Ovary (tissue), 9 donors: ENCODE measurements around the gene LAMC3. TPM values are rescaled to one million over a fixed set of nuclear protein-coding genes. Genes with fewer than 3 reads are reported as not detected.
A peak's percentile ranks its signal among the peaks of the same experiment; 100 is the strongest.

Experiments used
- DNase-seq, 5 donors: peaks; one replicate each; pipeline ENCODE4 v3.0.0-alpha.2; 2019 to 2020
- H3K27ac ChIP-seq, 2 donors: fragments of 200-600 bp; one replicate each; pipeline versions ENCODE4 v1.5.1 to v1.8.0; 2019 to 2022
- H3K27me3 ChIP-seq: fragments of 200-600 bp; one replicate; pipeline ENCODE4 v1.8.0; 2022
- H3K36me3 ChIP-seq: fragments of 200-600 bp; sonication (generic); one replicate; pipeline ENCODE4 v1.5.1; 2019
- H3K4me1 ChIP-seq: one replicate; pipeline ENCODE4 v1.8.1; 2013; ENCODE audit warnings: mild to moderate bottlenecking, moderate library complexity; ENCODE audit not compliant: insufficient read depth
- H3K4me3 ChIP-seq: fragments of 200-600 bp; sonication (generic); one replicate; pipeline ENCODE4 v1.5.1; 2017
- H3K9me3 ChIP-seq, 2 donors: fragments of 200-600 bp in 1 of 2; sonication (generic) in 1 of 2; one replicate each; pipeline versions ENCODE4 v1.5.1 to v1.8.1; 2013 to 2019; ENCODE audit warnings: mild to moderate bottlenecking in 1 of 2, moderate library complexity in 1 of 2
- CTCF ChIP-seq, 3 donors: fragments of 450-650 bp in 2 of 3; fragments of 200-600 bp in 1 of 3; IDR thresholded peaks; one replicate each; pipeline versions ENCODE4 v1.5.1 to v1.8.0; 2016 to 2022; ENCODE audit warnings: antibody characterized with exemption in 3 of 3, mild to moderate bottlenecking in 1 of 3
- EP300 ChIP-seq: sonication (generic); formaldehyde crosslinking; IDR thresholded peaks from one replicate; pipeline ENCODE4 v1.6.1; 2017; ENCODE audit warnings: antibody characterized with exemption
- POLR2A ChIP-seq: fragments of 450-650 bp; IDR thresholded peaks from one replicate; pipeline ENCODE4 v1.6.1; 2017; ENCODE audit warnings: antibody characterized with exemption, mild to moderate bottlenecking, moderate library complexity
- WGBS, 3 donors: extraction: QIAGEN DNeasy Blood & Tissue Kit in 1 of 3; methylation state at CpG; one replicate each; pipeline versions ENCODE4 v1.1.5 to v1.1.7; 2013 to 2017; 5-methylcytosine and 5-hydroxymethylcytosine counted together
- intact Hi-C, 4 donors: fragments of 100-400 bp; cut with DNase I; formaldehyde crosslinking; loops; one replicate each; pipeline versions ENCODE4 v1.11.0 to v1.15.1; 2022 to 2023
- polyA plus RNA-seq, 2 donors: library from polyadenylated mRNA; stranded (reverse); fragments of 200-250 nt in 1 of 2; fragments of 350-450 nt in 1 of 2; fragmentation: Illumina TruSeq in 1 of 2; extraction: RNeasy Lipid Tissue Mini Kit (QIAGEN cat#74804) in 1 of 2; gene quantifications; one replicate each; pipeline ENCODE4 v1.2.3, GENCODE V29; 2013 to 2014
- total RNA-seq, 7 donors: library from RNA; depleted of rRNA in 2 of 7; stranded (reverse); fragments of >200 nt in 2 of 7; fragmentation: NEBNext Ultra II Directional in 3 of 7; extraction: Animal tissue kit (Norgen Biotek cat#: 25700) in 3 of 7; gene quantifications; one replicate each; pipeline versions ENCODE4 v1.1.0 to v1.2.4, GENCODE V29; 2016 to 2023
- donor health status: DM: no; HTN: no; CAD: no; lungs with moderate emphysema.
- donor health status: DM: no; HTN: no; CAD: no.
- donor health status: Bipolar disorder and iron deficiency.
- donor health status: DM: yes; HTN: yes; CAD: no.
- donor health status: DM: no; HTN: no; CAD: no.
- donor health status: DM: yes; HTN: yes; CAD: no.

The LAMC3 gene
- total and polyA plus RNA-seq, 9 donors: 0.48 to 5.7 (median 1.8) TPM

GRCh38 chr9:131116281-131117120, 107.5 kb downstream of the LAMC3 start:
- DNase-seq: peak in 1 of 5 donors; percentile 10
- Histone ChIP-seq H3K4me1 (no peaks in the 10 kb centered on the region), H3K9me3 (no peaks in the 10 kb centered on the region), H3K36me3 (no peaks in the 10 kb centered on the region), H3K4me3 (no peak overlapping the region), H3K27me3 (no peaks in the 10 kb centered on the region), H3K27ac (no peak overlapping the region)
- 83 to 89% (median 84%) methylated on average over 22 of the region's 22 CpGs for WGBS, 3 donors
- TF ChIP-seq CTCF (IDR thresholded peaks at IDR 0.05) (no peak), POLR2A (no peak), EP300 (no peak)
- intact Hi-C loops: no loop called here

DNA sequence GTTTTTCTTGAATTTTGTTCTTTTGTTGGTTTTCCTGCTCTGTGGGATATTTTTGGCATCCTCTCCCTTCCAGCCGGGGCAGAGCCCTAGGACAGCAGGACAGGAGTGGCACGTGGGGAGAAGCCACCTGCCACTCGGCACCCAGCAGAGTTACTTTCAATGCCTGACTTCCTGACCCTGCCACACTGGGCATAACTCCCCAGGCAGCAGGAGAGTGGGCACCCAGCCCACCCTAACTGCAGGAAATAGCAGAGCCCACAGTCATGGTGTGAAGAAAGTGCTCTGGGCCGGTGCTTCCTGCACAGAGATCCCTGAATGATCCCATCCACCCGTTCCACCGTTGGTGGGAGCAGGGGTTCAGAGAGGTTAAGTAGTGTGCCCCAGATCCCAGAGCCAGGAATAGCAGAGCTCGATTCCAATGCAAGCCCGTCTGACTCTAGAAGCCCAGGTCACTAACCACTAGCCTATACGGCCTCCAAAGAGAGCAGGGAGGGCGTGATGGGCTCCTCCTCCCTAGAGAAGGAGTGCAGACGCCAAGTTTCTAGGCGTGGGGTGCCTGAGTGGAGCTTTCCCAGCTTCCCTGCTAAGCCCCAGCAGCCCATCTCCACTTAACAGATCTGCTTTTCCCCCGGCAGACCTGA, 108.3 kb downstream of the LAMC3 start:
- Histone ChIP-seq H3K4me1 (no peaks in the 10 kb centered on the region), H3K4me3 (no peak overlapping the region), H3K9me3 (no peaks in the 10 kb centered on the region), H3K36me3 (no peaks in the 10 kb centered on the region), H3K27me3 (no peaks in the 10 kb centered on the region), H3K27ac (no peak overlapping the region)
- DNase-seq: no peak
- intact Hi-C loops: no loop called here
- 46 to 60% (median 57%) methylated on average over 9 to 13 of the region's 13 CpGs for WGBS, 3 donors
- TF ChIP-seq POLR2A: no peak
- no peak for TF ChIP-seq CTCF (IDR thresholded peaks at IDR 0.05)
- no peak for TF ChIP-seq EP300

DNA sequence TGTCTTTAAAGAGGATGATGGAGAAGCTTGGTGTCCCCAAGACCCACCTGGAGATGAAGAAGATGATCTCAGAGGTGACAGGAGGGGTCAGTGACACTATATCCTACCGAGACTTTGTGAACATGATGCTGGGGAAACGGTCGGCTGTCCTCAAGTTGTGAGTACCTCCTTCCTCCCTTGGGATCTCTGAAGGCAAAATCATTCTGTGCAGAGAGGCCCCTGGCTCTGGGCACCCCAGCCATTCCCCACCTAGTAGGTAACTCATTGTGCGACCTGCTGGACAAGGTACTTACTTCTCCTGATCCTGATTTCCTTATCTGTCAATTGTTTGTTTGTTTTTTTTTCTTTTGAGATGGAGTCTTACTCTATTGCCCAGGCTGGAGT, 108.8 kb downstream of the LAMC3 start:
- Histone ChIP-seq H3K4me1 (no peaks in the 10 kb centered on the region), H3K27ac (no peak overlapping the region), H3K9me3 (no peaks in the 10 kb centered on the region), H3K36me3 (no peaks in the 10 kb centered on the region), H3K27me3 (no peaks in the 10 kb centered on the region), H3K4me3 (no peak overlapping the region)
- intact Hi-C loops: no loop called here
- 77 to 89% (median 78%) methylated on average over 4 of the region's 4 CpGs for WGBS, 3 donors
- TF ChIP-seq POLR2A: no peak
- TF ChIP-seq EP300: no peak
- DNase-seq: no peak

- Histone ChIP-seq H3K4me1 (peaks cover 2% of the 10 kb centered on the region), H3K27ac (no peak overlapping the region), H3K27me3 (no peaks in the 10 kb centered on the region), H3K4me3 (no peak overlapping the region), H3K9me3 (no peaks in the 10 kb centered on the region), H3K36me3 (no peaks in the 10 kb centered on the region)
- no peak for TF ChIP-seq EP300
- DNase-seq: no peak
- intact Hi-C loops: no loop called here
- 73 to 88% (median 79%) methylated on average over 8 of the region's 8 CpGs for WGBS, 3 donors
These were observed 110.6 kb downstream of the LAMC3 start for GRCh38 chr9:131119600-131119999.

- Histone ChIP-seq H3K4me1 (peaks cover 3% of the 10 kb centered on the region), H3K9me3 (no peaks in the 10 kb centered on the region), H3K27ac (no peak overlapping the region), H3K27me3 (no peaks in the 10 kb centered on the region), H3K36me3 (no peaks in the 10 kb centered on the region), H3K4me3 (no peak overlapping the region)
- WGBS, 3 donors: 81 to 83% (median 83%) methylated on average over 6 to 7 of the region's 7 CpGs
- TF ChIP-seq EP300 (no peak), CTCF (IDR thresholded peaks at IDR 0.05) (no peak), POLR2A (no peak)
- DNase-seq: no peak
- intact Hi-C loops: no loop called here
These were observed 111.8 kb downstream of the LAMC3 start for GRCh38 chr9:131120620-131121228.
